ENCODE results near the gene JHY.

The JHY gene

GRCh38 chr11:122869622-122870021, 12.9 kb upstream of the JHY start:
- FAIRE-seq (no peak), DNase-seq (ENCODE audit: extremely low spot score, insufficient read length, low read depth) (no peak)

- no peak for FAIRE-seq
These were observed 11.3 kb upstream of the JHY start for GRCh38 chr11:122871302-122871701.

GRCh38 chr11:122872046-122872445, 10.5 kb upstream of the JHY start:
- no peak for DNase-seq (ENCODE audit: extremely low spot score, insufficient read length, low read depth)
- no peak for FAIRE-seq

More at GRCh38 chr11:122871302-122871701, 11.3 kb upstream of the JHY start:
- no peak for DNase-seq (ENCODE audit: extremely low spot score, insufficient read length, low read depth)

- FAIRE-seq (peak; percentile 71), DNase-seq (ENCODE audit: extremely low spot score, insufficient read length, low read depth) (no peak)
These were observed 7.6 kb upstream of the JHY start for GRCh38 chr11:122874991-122875390.

DNA sequence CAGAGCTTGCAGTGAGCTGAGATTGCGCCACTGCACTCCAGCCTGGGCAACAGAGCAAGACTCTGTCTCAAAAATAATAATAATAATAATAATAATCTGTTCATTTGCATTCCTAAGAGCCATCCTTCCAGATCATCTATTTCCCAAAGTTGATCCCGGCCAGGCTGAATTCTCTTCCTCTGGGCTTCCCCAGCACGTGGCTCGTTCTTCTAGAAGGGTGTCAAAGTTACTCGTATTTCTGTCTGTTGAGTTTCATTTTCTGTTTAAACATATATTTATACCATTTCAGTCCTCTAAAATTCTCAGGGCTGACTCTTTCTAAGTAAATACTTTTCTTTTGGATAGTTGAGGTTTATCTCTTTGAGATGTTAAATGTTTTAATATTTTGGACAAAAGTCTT, 4.8 kb upstream of the JHY start:
- no peak for DNase-seq (ENCODE audit: extremely low spot score, insufficient read length, low read depth)
- no peak for FAIRE-seq

DNA sequence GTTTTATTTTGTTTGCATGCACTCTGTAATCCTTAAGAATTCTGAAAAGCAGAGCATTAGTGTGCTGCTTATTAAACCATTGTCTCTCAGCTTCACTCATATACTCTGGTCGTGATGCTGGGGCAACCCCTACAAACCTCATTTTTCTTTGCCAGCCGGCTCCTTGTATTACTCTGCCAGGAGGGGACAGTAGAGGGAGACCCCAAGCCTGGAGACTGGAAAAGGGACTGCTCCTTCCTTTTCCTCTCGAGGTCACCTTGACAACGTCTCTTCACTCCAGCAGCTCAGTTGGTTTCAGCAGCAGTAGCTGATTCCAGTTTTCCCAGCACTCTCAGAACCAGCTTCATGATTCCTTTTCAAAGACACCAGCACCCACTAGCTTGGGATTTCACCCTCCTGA, 2.8 kb upstream of the JHY start:
- no peak for DNase-seq (ENCODE audit: extremely low spot score, insufficient read length, low read depth)
- no peak for FAIRE-seq

- no peak for DNase-seq (ENCODE audit: extremely low spot score, insufficient read length, low read depth)
- no peak for FAIRE-seq
These were observed 492 bp downstream of the JHY start for GRCh38 chr11:122882857-122883645.

- FAIRE-seq (no peak), DNase-seq (ENCODE audit: extremely low spot score, insufficient read length, low read depth) (no peak)
These were observed 1.1 kb downstream of the JHY start for GRCh38 chr11:122883646-122883979.

GRCh38 chr11:122888162-122888561, 5.6 kb downstream of the JHY start:
- FAIRE-seq: no peak

GRCh38 chr11:122893131-122893530, 10.6 kb downstream of the JHY start:
- DNase-seq (ENCODE audit: extremely low spot score, insufficient read length, low read depth) (no peak), FAIRE-seq (no peak)

More at GRCh38 chr11:122888162-122888561, 5.6 kb downstream of the JHY start:
- DNase-seq (ENCODE audit: extremely low spot score, insufficient read length, low read depth): no peak

- no peak for DNase-seq (ENCODE audit: extremely low spot score, insufficient read length, low read depth)
- no peak for FAIRE-seq
These were observed 13.0 kb downstream of the JHY start for GRCh38 chr11:122895563-122895962.

DNA sequence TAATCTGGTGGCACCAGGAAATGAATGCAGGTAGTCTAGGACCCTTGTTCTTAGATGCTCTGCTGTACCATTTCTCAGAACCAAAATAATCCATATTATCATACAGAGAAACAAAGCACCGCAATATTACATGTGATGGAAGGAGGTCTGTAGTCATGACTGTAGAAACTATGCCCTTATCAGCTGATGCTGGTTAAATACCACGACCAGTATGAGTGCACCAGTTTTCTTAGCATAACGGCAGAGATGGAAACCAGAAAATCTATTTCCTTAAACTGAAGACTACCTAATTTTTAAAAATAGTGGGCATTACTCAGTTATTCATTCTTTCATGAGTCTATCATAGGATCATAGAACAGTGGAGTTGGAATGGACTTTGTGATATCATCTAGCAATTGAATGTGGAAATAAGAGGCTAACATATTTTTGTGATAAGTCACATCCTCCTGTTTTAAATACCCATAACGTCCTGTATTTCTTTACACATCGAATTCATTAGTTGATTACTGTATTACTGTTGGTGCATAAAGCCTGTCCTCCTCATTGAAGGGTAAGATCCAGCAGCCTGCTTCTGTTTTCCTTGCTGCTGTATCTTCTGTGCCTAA, 15.1 kb downstream of the JHY start:
- DNase-seq (ENCODE audit: extremely low spot score, insufficient read length, low read depth) (no peak), FAIRE-seq (no peak)

DNA sequence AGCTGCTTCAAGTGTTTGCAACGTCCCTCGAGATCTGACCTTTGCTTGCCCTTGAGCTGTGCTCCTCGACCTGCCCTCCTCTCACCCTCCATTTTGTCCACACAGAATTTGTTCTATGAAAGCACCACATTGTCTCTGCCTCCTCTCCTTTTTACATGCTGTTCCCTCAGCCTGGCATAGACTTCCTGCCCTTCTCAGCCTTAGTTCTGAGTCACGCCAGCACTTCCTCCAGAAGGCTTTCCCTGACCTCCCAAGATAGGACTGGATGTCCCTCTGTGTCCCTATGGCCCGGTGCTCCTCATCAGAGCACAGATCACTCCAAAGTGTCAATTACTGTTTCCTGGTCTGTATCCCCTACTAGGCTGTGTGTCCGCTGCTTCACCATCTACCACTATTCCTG, 16.2 kb downstream of the JHY start:
- FAIRE-seq (no peak), DNase-seq (ENCODE audit: extremely low spot score, insufficient read length, low read depth) (no peak)

GRCh38 chr11:122900587-122901202, 18.1 kb downstream of the JHY start:
- DNase-seq (ENCODE audit: extremely low spot score, insufficient read length, low read depth) (no peak), FAIRE-seq (no peak)

- FAIRE-seq: no peak
These were observed 20.4 kb downstream of the JHY start for GRCh38 chr11:122902951-122903350.

DNA sequence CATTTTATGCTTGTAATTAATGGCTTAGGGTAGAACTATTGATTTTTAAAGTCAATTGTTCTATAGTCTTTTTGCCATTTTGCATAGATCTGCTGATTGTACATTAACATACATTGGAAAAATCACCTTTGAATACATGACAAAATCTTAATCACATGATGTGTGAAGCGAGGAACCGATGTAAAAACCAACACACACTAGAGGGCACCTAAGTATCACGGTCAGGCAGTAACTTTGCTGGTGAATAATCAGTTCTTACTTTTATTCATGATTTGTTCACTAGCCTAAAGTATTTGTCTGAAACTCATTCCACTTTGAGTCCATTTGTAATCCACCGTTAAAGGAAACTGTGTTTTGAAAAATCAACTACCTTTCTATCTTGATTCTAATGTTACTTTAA, 28.2 kb downstream of the JHY start:
- no peak for FAIRE-seq
- no peak for DNase-seq (ENCODE audit: extremely low spot score, insufficient read length, low read depth)

More at GRCh38 chr11:122902951-122903350, 20.4 kb downstream of the JHY start:
- DNase-seq (ENCODE audit: extremely low spot score, insufficient read length, low read depth): no peak

- FAIRE-seq (no peak), DNase-seq (ENCODE audit: extremely low spot score, insufficient read length, low read depth) (no peak)
These were observed 34.8 kb downstream of the JHY start for GRCh38 chr11:122917311-122917710.

- FAIRE-seq: no peak
These were observed 36.2 kb downstream of the JHY start for GRCh38 chr11:122918734-122919133.

GRCh38 chr11:122920579-122920978, 38.0 kb downstream of the JHY start:
- DNase-seq (ENCODE audit: extremely low spot score, insufficient read length, low read depth) (no peak), FAIRE-seq (no peak)

More at GRCh38 chr11:122918734-122919133, 36.2 kb downstream of the JHY start:
- DNase-seq (ENCODE audit: extremely low spot score, insufficient read length, low read depth): no peak

- FAIRE-seq: no peak
- no peak for DNase-seq (ENCODE audit: extremely low spot score, insufficient read length, low read depth)
These were observed 40.3 kb downstream of the JHY start for GRCh38 chr11:122922893-122923292.

GRCh38 chr11:122923302-122923701, 40.7 kb downstream of the JHY start:
- no peak for FAIRE-seq

More at GRCh38 chr11:122923302-122923701, 40.7 kb downstream of the JHY start:
- DNase-seq (ENCODE audit: extremely low spot score, insufficient read length, low read depth): no peak
